Ishikawa (cell line): ENCODE results near the gene CPD.

Experiments used
- CEBPB ChIP-seq: IDR thresholded peaks from 2 replicates; pipeline ENCODE4 v1.6.1; 2012
- CREB1 ChIP-seq: IDR thresholded peaks from 2 replicates; pipeline ENCODE4 v1.6.1; 2012; ENCODE audit warnings: low read depth
- EGR1 ChIP-seq: IDR thresholded peaks from 2 replicates; pipeline ENCODE4 v1.6.1; 2012
- EP300 ChIP-seq: IDR thresholded peaks from 2 replicates; pipeline ENCODE4 v1.6.1; 2012; ENCODE audit warnings: borderline replicate concordance
- FOXM1 ChIP-seq: IDR thresholded peaks from 2 replicates; pipeline ENCODE4 v1.6.1; 2012; ENCODE audit warnings: low read depth, borderline replicate concordance
- NFIC ChIP-seq: IDR thresholded peaks from 2 replicates; pipeline ENCODE4 v1.6.1; 2012
- RAD21 ChIP-seq: IDR thresholded peaks from 2 replicates; pipeline ENCODE4 v1.6.1; 2012; ENCODE audit warnings: low read depth
- TAF1 ChIP-seq: IDR thresholded peaks from 2 replicates; pipeline ENCODE4 v1.6.1; 2012; ENCODE audit warnings: low read depth, mild to moderate bottlenecking
- TCF12 ChIP-seq: IDR thresholded peaks from 2 replicates; pipeline ENCODE4 v1.6.1; 2012; ENCODE audit warnings: low read depth
- TEAD4 ChIP-seq: IDR thresholded peaks from 2 replicates; pipeline ENCODE4 v1.6.1; 2012
- YY1 ChIP-seq: IDR thresholded peaks from 2 replicates; pipeline ENCODE4 v1.6.1; 2012; ENCODE audit warnings: low read depth
- ZBTB7A ChIP-seq: IDR thresholded peaks from 2 replicates; pipeline ENCODE4 v1.6.1; 2012; ENCODE audit warnings: low read depth
- TF ChIP-seq, protein P1 (sequence below): IDR thresholded peaks from 2 replicates; pipeline ENCODE4 v1.6.1; 2012
- TF ChIP-seq, protein P2 (sequence below): IDR thresholded peaks from 2 replicates; pipeline ENCODE4 v1.6.1; 2012
- TF ChIP-seq, protein P3 (sequence below): IDR thresholded peaks from 2 replicates; pipeline ENCODE4 v1.6.1; 2012; ENCODE audit warnings: low read depth, mild to moderate bottlenecking

The CPD gene

DNA sequence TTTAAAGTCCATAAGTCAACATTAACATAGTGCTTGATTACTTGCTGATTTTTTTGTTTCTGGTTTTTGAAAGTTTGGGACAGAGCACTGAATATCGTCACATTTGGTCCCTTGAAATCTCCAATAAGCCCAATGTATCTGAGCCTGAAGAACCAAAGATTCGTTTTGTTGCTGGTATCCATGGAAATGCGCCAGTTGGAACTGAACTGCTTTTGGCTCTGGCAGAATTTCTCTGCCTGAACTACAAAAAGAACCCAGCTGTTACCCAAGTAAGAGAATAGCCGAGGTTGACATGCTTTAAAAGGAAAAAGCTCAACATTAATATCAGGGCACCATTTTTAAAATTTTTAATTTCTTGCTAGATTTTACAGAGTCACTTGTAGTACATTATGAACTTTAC lies 70.8 kb downstream of the CPD start:
- TF ChIP-seq TEAD4 (no peak), EGR1 (no peak), RAD21 (no peak), YY1 (no peak)
- TF ChIP-seq, protein P1, sequence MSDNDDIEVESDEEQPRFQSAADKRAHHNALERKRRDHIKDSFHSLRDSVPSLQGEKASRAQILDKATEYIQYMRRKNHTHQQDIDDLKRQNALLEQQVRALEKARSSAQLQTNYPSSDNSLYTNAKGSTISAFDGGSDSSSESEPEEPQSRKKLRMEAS: no peak

DNA sequence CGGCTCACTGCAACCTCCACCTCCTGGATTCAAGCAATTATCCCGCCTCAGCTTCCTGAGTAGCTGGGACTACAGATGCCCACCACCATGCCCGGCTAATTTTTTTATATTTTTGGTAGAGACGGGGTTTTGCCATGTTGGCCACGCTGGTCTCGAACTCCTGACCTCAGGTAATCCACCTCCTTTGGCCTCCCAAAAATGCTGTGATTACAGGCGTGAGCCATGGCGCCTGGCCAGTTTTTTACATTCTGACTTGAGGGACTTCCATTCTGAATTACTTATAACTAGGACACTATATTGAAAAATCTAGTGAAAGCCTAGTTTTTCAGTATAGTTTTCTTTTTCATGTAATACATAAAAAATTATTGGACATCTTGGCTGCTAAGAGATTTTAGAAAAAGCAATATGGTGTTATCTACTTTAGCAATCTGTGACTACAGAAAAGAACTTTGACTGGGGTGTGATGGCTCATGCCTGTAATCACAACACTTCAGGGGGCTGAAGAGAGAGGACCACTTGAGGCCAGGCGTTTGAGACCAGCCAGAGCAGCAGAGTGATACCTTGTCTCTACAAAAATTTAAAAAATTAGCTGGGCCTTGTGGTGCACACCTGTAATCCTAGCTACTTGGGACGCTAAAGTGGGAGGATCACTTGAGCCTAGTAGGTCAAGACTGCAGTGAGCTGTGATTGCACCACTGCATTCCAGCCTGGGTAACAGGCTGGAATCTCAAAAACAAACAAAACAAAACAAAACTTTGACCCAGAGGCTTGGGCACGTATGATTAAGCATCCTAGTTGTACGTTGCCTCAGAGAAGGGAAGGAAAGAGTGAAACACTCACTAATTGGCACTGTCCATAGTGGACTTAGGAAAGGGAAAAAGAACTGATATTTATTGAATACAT lies 71.6 kb downstream of the CPD start:
- TF ChIP-seq FOXM1: no peak
- TF ChIP-seq NFIC: no peak
- TF ChIP-seq, protein P2, sequence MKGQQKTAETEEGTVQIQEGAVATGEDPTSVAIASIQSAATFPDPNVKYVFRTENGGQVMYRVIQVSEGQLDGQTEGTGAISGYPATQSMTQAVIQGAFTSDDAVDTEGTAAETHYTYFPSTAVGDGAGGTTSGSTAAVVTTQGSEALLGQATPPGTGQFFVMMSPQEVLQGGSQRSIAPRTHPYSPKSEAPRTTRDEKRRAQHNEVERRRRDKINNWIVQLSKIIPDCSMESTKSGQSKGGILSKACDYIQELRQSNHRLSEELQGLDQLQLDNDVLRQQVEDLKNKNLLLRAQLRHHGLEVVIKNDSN: no peak
- TF ChIP-seq TCF12: no peak
- no peak for TF ChIP-seq ZBTB7A
- no peak for TF ChIP-seq CEBPB
- TF ChIP-seq TEAD4: no peak
- TF ChIP-seq, protein P3, sequence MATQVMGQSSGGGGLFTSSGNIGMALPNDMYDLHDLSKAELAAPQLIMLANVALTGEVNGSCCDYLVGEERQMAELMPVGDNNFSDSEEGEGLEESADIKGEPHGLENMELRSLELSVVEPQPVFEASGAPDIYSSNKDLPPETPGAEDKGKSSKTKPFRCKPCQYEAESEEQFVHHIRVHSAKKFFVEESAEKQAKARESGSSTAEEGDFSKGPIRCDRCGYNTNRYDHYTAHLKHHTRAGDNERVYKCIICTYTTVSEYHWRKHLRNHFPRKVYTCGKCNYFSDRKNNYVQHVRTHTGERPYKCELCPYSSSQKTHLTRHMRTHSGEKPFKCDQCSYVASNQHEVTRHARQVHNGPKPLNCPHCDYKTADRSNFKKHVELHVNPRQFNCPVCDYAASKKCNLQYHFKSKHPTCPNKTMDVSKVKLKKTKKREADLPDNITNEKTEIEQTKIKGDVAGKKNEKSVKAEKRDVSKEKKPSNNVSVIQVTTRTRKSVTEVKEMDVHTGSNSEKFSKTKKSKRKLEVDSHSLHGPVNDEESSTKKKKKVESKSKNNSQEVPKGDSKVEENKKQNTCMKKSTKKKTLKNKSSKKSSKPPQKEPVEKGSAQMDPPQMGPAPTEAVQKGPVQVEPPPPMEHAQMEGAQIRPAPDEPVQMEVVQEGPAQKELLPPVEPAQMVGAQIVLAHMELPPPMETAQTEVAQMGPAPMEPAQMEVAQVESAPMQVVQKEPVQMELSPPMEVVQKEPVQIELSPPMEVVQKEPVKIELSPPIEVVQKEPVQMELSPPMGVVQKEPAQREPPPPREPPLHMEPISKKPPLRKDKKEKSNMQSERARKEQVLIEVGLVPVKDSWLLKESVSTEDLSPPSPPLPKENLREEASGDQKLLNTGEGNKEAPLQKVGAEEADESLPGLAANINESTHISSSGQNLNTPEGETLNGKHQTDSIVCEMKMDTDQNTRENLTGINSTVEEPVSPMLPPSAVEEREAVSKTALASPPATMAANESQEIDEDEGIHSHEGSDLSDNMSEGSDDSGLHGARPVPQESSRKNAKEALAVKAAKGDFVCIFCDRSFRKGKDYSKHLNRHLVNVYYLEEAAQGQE: no peak
- no peak for TF ChIP-seq TAF1
- no peak for TF ChIP-seq EGR1
- TF ChIP-seq CREB1: no peak
- TF ChIP-seq, protein P1: no peak
- no peak for TF ChIP-seq YY1
- no peak for TF ChIP-seq EP300
- no peak for TF ChIP-seq RAD21

DNA sequence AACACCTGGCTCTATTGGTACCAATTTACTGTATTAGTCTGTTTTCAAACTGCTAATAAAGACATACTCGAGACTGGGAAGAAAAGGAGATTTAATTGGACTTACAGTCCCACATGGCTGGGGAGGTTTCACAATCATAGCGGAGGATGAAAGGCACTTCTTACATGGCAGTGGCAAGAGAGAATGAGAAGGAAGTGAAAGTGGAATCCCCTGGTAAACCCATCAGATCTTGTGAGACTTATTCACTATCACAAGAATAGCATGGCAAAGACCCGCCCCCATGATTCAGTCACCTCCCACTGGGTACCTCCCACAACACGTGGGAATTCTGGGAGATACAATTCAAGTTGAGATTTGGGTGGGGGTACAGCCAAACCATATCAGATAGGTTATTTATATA lies 75.9 kb downstream of the CPD start:
- no peak for TF ChIP-seq YY1
- TF ChIP-seq, protein P1: no peak
- TF ChIP-seq TAF1: no peak
- no peak for TF ChIP-seq FOXM1
- no peak for TF ChIP-seq RAD21
- TF ChIP-seq CREB1: no peak
- TF ChIP-seq, protein P3: no peak
- no peak for TF ChIP-seq EGR1
- no peak for TF ChIP-seq TEAD4
- no peak for TF ChIP-seq NFIC
- TF ChIP-seq EP300: no peak
- TF ChIP-seq ZBTB7A: no peak
- no peak for TF ChIP-seq CEBPB
- no peak for TF ChIP-seq TCF12
- TF ChIP-seq, protein P2: no peak

DNA sequence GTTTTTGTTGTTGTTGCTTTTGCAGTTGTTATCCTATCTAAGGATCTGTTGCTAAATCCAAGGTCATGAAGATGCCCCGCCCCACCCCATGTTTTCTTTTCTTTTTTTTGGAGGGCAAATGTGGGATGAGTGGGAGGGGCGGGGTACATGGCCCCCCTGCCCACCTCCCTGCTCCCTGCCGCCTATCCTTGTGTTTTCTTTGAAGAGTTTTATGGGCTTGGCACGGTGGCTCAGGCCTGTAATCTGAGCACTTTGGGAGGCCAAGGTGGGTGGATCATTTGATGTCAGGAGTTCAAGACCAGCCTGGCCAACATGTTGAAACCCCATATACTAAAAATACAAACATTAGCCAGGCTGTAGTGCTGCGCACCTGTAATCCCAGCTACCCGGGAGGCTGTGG lies 79.6 kb downstream of the CPD start:
- no peak for TF ChIP-seq EP300
- no peak for TF ChIP-seq CEBPB
- TF ChIP-seq YY1: no peak
- TF ChIP-seq CREB1: no peak
- TF ChIP-seq, protein P1: no peak
- no peak for TF ChIP-seq EGR1
- TF ChIP-seq TEAD4: no peak
- TF ChIP-seq, protein P2: no peak
- TF ChIP-seq RAD21: no peak
- no peak for TF ChIP-seq FOXM1
- TF ChIP-seq, protein P3: no peak
- TF ChIP-seq NFIC: no peak
- no peak for TF ChIP-seq TAF1
- no peak for TF ChIP-seq ZBTB7A
- TF ChIP-seq TCF12: no peak
